Parathyroid adenoma (tissue), 2 donors: Measurements from ENCODE around the gene GLRA2.

Source experiments
- H2AFZ ChIP-seq: fragments of 300-600 bp; sonication (generic); one replicate; pipeline ENCODE4 v1.7.0; 2017; ENCODE audit warnings: antibody characterized with exemption, mild to moderate bottlenecking
- H3K27ac ChIP-seq: fragments of 300-600 bp; sonication (generic); one replicate; pipeline ENCODE4 v1.7.0; 2017
- H3K27me3 ChIP-seq: fragments of 300-600 bp; sonication (generic); one replicate; pipeline ENCODE4 v1.7.0; 2017; ENCODE audit warnings: low read length; ENCODE audit not compliant: control insufficient read depth, insufficient read depth
- H3K36me3 ChIP-seq: fragments of 300-600 bp; sonication (generic); one replicate; pipeline ENCODE4 v1.7.0; 2017; ENCODE audit warnings: low read length; ENCODE audit not compliant: control insufficient read depth, insufficient read depth
- H3K4me1 ChIP-seq: fragments of 300-600 bp; sonication (generic); one replicate; pipeline ENCODE4 v1.7.0; 2017; ENCODE audit warnings: control low read depth
- H3K4me2 ChIP-seq: fragments of 300-600 bp; sonication (generic); one replicate; pipeline ENCODE4 v1.7.0; 2017; ENCODE audit warnings: low read length
- H3K4me3 ChIP-seq: fragments of 300-600 bp; sonication (generic); one replicate; pipeline ENCODE4 v1.7.0; 2017; ENCODE audit warnings: low read depth, low read length
- H3K79me2 ChIP-seq: fragments of 300-600 bp; sonication (generic); one replicate; pipeline ENCODE4 v1.7.0; 2017; ENCODE audit warnings: control low read depth
- H3K9ac ChIP-seq: fragments of 300-600 bp; sonication (generic); one replicate; pipeline ENCODE4 v1.7.0; 2017; ENCODE audit warnings: mild to moderate bottlenecking
- H3K9me3 ChIP-seq: fragments of 300-600 bp; sonication (generic); one replicate; pipeline ENCODE4 v1.7.0; 2017; ENCODE audit warnings: low read length; ENCODE audit not compliant: control insufficient read depth
- CTCF ChIP-seq: fragments of 300-600 bp; sonication (generic); IDR thresholded peaks from one replicate; pipeline ENCODE4 v1.7.0; 2017; ENCODE audit warnings: antibody characterized with exemption, mild to moderate bottlenecking
- donor health status: primary hyperparathyroidism.

The GLRA2 gene

GRCh38 chrX:14718403-14718802 is 189.1 kb downstream of the GLRA2 start:
- H3K27me3 ChIP-seq, result no peaks in the 10 kb centered on the region
- H3K9me3 ChIP-seq, result no peaks in the 10 kb centered on the region
- H3K9ac ChIP-seq, result no peak overlapping the region
- H3K4me2 ChIP-seq, result no peak overlapping the region
- no peaks in the 10 kb centered on the region for H3K79me2 ChIP-seq
- no peaks in the 10 kb centered on the region for H3K36me3 ChIP-seq
- H3K4me1 ChIP-seq, result no peaks in the 10 kb centered on the region
- no peak for TF ChIP-seq CTCF
- no peak overlapping the region for H3K27ac ChIP-seq
- H2AFZ ChIP-seq, result no peak overlapping the region
- no peak overlapping the region for H3K4me3 ChIP-seq

GRCh38 chrX:14729058-14729457 is 199.7 kb downstream of the GLRA2 start:
- H3K4me1 ChIP-seq, result no peaks in the 10 kb centered on the region
- TF ChIP-seq CTCF, result no peak

GRCh38 chrX:14738643-14739042 is 209.3 kb downstream of the GLRA2 start:
- no peak for TF ChIP-seq CTCF
- Histone ChIP-seq H3K27me3 (no peaks in the 10 kb centered on the region), H3K27ac (no peak overlapping the region), H3K4me1 (no peaks in the 10 kb centered on the region), H3K9ac (no peak overlapping the region), H3K9me3 (no peaks in the 10 kb centered on the region), H3K4me2 (no peak overlapping the region), H3K4me3 (no peak overlapping the region), H3K79me2 (no peaks in the 10 kb centered on the region), H2AFZ (no peak overlapping the region), H3K36me3 (no peaks in the 10 kb centered on the region)

More at GRCh38 chrX:14729058-14729457, 199.7 kb downstream of the GLRA2 start:
- Histone ChIP-seq H3K79me2 (no peaks in the 10 kb centered on the region), H3K9ac (no peak overlapping the region), H3K4me3 (no peak overlapping the region), H3K27ac (no peak overlapping the region), H3K27me3 (no peaks in the 10 kb centered on the region), H3K9me3 (no peaks in the 10 kb centered on the region), H3K4me2 (no peak overlapping the region), H2AFZ (no peak overlapping the region), H3K36me3 (no peaks in the 10 kb centered on the region)

GRCh38 chrX:14753441-14753840 is 224.1 kb downstream of the GLRA2 start:
- H3K36me3 ChIP-seq, result no peaks in the 10 kb centered on the region
- H3K9ac ChIP-seq, result no peak overlapping the region
- no peak overlapping the region for H3K4me3 ChIP-seq
- no peak for TF ChIP-seq CTCF
- H3K9me3 ChIP-seq, result no peaks in the 10 kb centered on the region
- no peak overlapping the region for H3K4me2 ChIP-seq
- no peaks in the 10 kb centered on the region for H3K4me1 ChIP-seq
- no peaks in the 10 kb centered on the region for H3K79me2 ChIP-seq
- H3K27me3 ChIP-seq, result no peaks in the 10 kb centered on the region
- no peak overlapping the region for H3K27ac ChIP-seq
- no peak overlapping the region for H2AFZ ChIP-seq

GRCh38 chrX:14758029-14758491 is 228.7 kb downstream of the GLRA2 start:
- Histone ChIP-seq H3K36me3 (no peaks in the 10 kb centered on the region), H3K9ac (no peak overlapping the region), H3K79me2 (no peaks in the 10 kb centered on the region), H3K4me2 (no peak overlapping the region), H3K4me1 (no peaks in the 10 kb centered on the region), H3K27me3 (no peaks in the 10 kb centered on the region), H3K9me3 (no peaks in the 10 kb centered on the region), H3K27ac (no peak overlapping the region), H3K4me3 (no peak overlapping the region), H2AFZ (no peak overlapping the region)
- no peak for TF ChIP-seq CTCF
